ENCODE measurements around the gene CROCC2.

- TF ChIP-seq CTCF (IDR thresholded peaks at IDR 0.05) (no peak), POLR2A (IDR thresholded peaks at IDR 0.05) (no peak)
Observed at GRCh38 chr2:240993446-240994170, 87.5 kb downstream of the CROCC2 start.

Data from sigmoid colon (tissue), 3 donors.